SU-DHL-6 (cell line): ENCODE results near the gene AFAP1.

Source experiments
- CTCF ChIP-seq: fragments of 200-600 bp; sonication (generic); IDR thresholded peaks from one replicate; pipeline ENCODE4 v1.5.1; 2017; ENCODE audit warnings: antibody characterized with exemption, mild to moderate bottlenecking, low read length, moderate library complexity; ENCODE audit not compliant: insufficient read depth, poor library complexity, severe bottlenecking
- EZH2phosphoT487 ChIP-seq: fragments of 200-600 bp; sonication (generic), shearing (Covaris generic); conservative IDR thresholded peaks from 2 replicates; pipeline ENCODE4 v1.6.1; 2018; ENCODE audit warnings: mild to moderate bottlenecking, antibody characterized with exemption, low read length, moderate library complexity, mixed read lengths

GRCh38 chr4:7956934-7957656 lies 17.4 kb upstream of the AFAP1 start:
- no peak for TF ChIP-seq CTCF
- TF ChIP-seq EZH2phosphoT487: no peak
